ENCODE measurements around the gene PARD3B. TPM values are rescaled to one million over a fixed set of nuclear protein-coding genes. Genes with fewer than 3 reads are reported as not detected.

Gene PARD3B
- total RNA-seq, 1 experiment from 2014 or later: 6.4 TPM

DNA sequence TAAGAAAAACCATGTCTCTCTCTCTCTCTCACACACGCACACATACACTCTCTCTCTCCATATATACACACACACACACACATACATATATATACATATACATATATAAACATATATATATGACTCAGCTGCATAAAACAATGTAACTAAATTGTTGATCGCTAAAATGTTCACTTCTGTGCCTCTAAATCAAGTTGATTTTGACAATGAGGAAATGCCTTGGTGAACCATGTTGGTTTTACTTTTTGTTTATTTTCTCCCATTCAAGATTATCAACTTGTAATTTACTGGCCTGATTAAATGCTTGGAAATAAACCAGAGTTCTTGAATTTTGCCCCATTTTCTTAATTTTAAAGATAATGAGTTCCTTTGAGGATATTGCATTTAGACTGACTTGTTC, 500.4 kb downstream of the PARD3B start:
- Histone ChIP-seq H3K9ac (ENCODE audit: extremely low read depth, insufficient read length, low read length) (no peak overlapping the region), H2AK5ac (ENCODE audit: insufficient read length, low read length) (no peak overlapping the region), H3K56ac (ENCODE audit: insufficient read length, low read depth, low read length) (no peak overlapping the region), H2BK20ac (ENCODE audit: low read depth, low read length, poor library complexity, severe bottlenecking) (no peak overlapping the region), H4K5ac (ENCODE audit: insufficient read length, low read depth, low read length) (no peak overlapping the region), H3K27ac (ENCODE audit: insufficient read length, low read depth, low read length) (no peak overlapping the region), H3K4ac (ENCODE audit: low read depth, low read length) (no peak overlapping the region), H3K79me2 (ENCODE audit: insufficient read depth, low read length) (no peaks in the 10 kb centered on the region), H4K8ac (replicated peaks; ENCODE audit: insufficient read length, low read depth, low read length) (no peak overlapping the region), H3K9me3 (ENCODE audit: control insufficient read depth, low read depth, low read length) (no peaks in the 10 kb centered on the region), H2AFZ (ENCODE audit: low read length) (no peak overlapping the region), H3K4me2 (ENCODE audit: insufficient read depth, insufficient read length, low read length) (no peak overlapping the region), H3K23ac (ENCODE audit: insufficient read length, low read depth, low read length) (no peak overlapping the region), H3K27me3 (ENCODE audit: insufficient read depth, low read length) (no peaks in the 10 kb centered on the region), H3K23me2 (ENCODE audit: insufficient read length, low read depth, low read length, poor library complexity, severe bottlenecking) (no peaks in the 10 kb centered on the region), H2BK120ac (ENCODE audit: low read depth, low read length, poor library complexity, severe bottlenecking) (no peak overlapping the region), H3K18ac (ENCODE audit: insufficient read length, low read depth, low read length) (no peak overlapping the region), H3K4me1 (ENCODE audit: insufficient read depth, low read length) (no peaks in the 10 kb centered on the region), H2BK5ac (ENCODE audit: insufficient read length, low read length) (no peak overlapping the region), H3T11ph (ENCODE audit: low read length) (no peak overlapping the region), H2BK15ac (ENCODE audit: low read depth, low read length) (no peak overlapping the region), H3K14ac (ENCODE audit: insufficient read depth, low read length) (no peak overlapping the region), H4K20me1 (ENCODE audit: control insufficient read depth, insufficient read depth, insufficient read length) (no peaks in the 10 kb centered on the region), H3K79me1 (ENCODE audit: insufficient read depth, low read depth, low read length, poor library complexity, severe bottlenecking) (no peaks in the 10 kb centered on the region), H2BK12ac (ENCODE audit: insufficient read length, low read depth, low read length) (no peak overlapping the region), H4K91ac (ENCODE audit: insufficient read length, low read depth, low read length) (no peak overlapping the region)
- peaks cover 3% of the 10 kb centered on the region; the same call in 1 of the 2 replicates for H3K27me3 Mint-ChIP-seq (ENCODE audit: low read depth)
- TF ChIP-seq, protein P1, sequence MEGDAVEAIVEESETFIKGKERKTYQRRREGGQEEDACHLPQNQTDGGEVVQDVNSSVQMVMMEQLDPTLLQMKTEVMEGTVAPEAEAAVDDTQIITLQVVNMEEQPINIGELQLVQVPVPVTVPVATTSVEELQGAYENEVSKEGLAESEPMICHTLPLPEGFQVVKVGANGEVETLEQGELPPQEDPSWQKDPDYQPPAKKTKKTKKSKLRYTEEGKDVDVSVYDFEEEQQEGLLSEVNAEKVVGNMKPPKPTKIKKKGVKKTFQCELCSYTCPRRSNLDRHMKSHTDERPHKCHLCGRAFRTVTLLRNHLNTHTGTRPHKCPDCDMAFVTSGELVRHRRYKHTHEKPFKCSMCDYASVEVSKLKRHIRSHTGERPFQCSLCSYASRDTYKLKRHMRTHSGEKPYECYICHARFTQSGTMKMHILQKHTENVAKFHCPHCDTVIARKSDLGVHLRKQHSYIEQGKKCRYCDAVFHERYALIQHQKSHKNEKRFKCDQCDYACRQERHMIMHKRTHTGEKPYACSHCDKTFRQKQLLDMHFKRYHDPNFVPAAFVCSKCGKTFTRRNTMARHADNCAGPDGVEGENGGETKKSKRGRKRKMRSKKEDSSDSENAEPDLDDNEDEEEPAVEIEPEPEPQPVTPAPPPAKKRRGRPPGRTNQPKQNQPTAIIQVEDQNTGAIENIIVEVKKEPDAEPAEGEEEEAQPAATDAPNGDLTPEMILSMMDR (conservative IDR thresholded peaks at IDR 0.05): no peak
- peaks cover 8 to 9% of the 10 kb centered on the region in 2 experiments for H3K9me3 Mint-ChIP-seq
- no peak overlapping the region for H3K4me3 Mint-ChIP-seq
- peaks cover 0 to 12% (median 5%) of the 10 kb centered on the region in 3 experiments; a peak in 4 of 7 replicates for H3K36me3 Mint-ChIP-seq (ENCODE audit: insufficient read depth in 1 of 3, low read depth in 3 of 3)
- no CpG with 5 or more reads among the region's 2 CpGs for WGBS (ENCODE audit: extremely low coverage, insufficient read length, low lambda C conversion rate)
- no peak overlapping the region for H3K27ac Mint-ChIP-seq
- no peak for DNase-seq
- H3K4me1 Mint-ChIP-seq: peaks cover 20 to 27% of the 10 kb centered on the region in 2 experiments

Measured in H9 (cell line).